K562 (cell line): Measurements from ENCODE around the gene ADRA1B. TPM values are rescaled to one million over a fixed set of nuclear protein-coding genes. Genes with fewer than 3 reads are reported as not detected.

Experiments used
- ATAC-seq: fragments of 200-7000 bp; cut with Tn5 transposase; 3 replicates; pipeline ENCODE4 v1.9.1; 2020; ENCODE audit warnings: moderate library complexity
- BruUV-seq: library from RNA; stranded (reverse); fragments of 400-500 nt; replicated peaks from 2 replicates; lab custom pipeline; 2021; lab: Mats Ljungman, UMichigan
- CTCF ChIA-PET: fragments of 300-600 bp; formaldehyde crosslinking; extraction: SDS; loops from one replicate; lab custom pipeline; 2021; ENCODE audit warnings: low intra/inter-chr PET ratio; lab: Yijun Ruan, JAX
- POLR2A ChIA-PET: fragments of 300-600, 350-650 bp; sonication (Branson Sonifier 250); formaldehyde crosslinking; extraction: SDS; loops from one replicate; lab custom pipeline; 2021; ENCODE audit warnings: antibody characterized with exemption, inconsistent platforms; lab: Yijun Ruan, JAX
- DNase-seq, 4 experiments: peaks; one replicate each; pipeline versions ENCODE4 v3.0.0 to v3.0.0-alpha.2; 2011 to 2018; ENCODE audit warnings: low spot score in 3 of 4, mixed read lengths in 3 of 4; ENCODE audit errors: extremely low read depth in 1 of 4
- FAIRE-seq: peaks from 2 replicates; lab custom pipeline; 2011; peaks lifted over from hg19 to GRCh38; lab: Jason Lieb, UNC
- H2AFZ ChIP-seq: 2 replicates; pipeline ENCODE4 v1.6.0; 2011; ENCODE audit warnings: low read depth, low read length, control low read depth, inconsistent platforms
- H3K27ac ChIP-seq: fragments of 200-600 bp; 3 replicates; pipeline ENCODE4 v1.8.0; 2011; ENCODE audit warnings: low read depth, mild to moderate bottlenecking, control low read depth, inconsistent platforms, low read length, moderate library complexity, mixed read lengths; ENCODE audit errors: extremely low read depth
- H3K27me3 ChIP-seq, 2 experiments: fragments of 300-600 bp in 1 of 2; 2 replicates in 1 of 2; 3 replicates in 1 of 2; pipeline versions ENCODE4 v1.6.0 to v1.8.0; 2011; ENCODE audit warnings: inconsistent platforms in 2 of 2, low read length in 2 of 2, mild to moderate bottlenecking in 1 of 2, mixed read lengths in 1 of 2, moderate library complexity in 1 of 2; ENCODE audit not compliant: control insufficient read depth in 2 of 2, insufficient read depth in 2 of 2
- H3K36me3 ChIP-seq: fragments of 300-600 bp; 3 replicates; pipeline ENCODE4 v1.8.0; 2011; ENCODE audit warnings: mild to moderate bottlenecking, low read length, inconsistent platforms; ENCODE audit not compliant: control insufficient read depth, insufficient read depth
- H3K4me1 ChIP-seq, 2 experiments: fragments of 200-600 bp in 1 of 2; replicated peaks in 1 of 2; 2 replicates in 1 of 2; 3 replicates in 1 of 2; pipeline versions ENCODE4 v1.5.1 to v1.8.0; 2011; ENCODE audit warnings: inconsistent platforms in 2 of 2, low read length in 2 of 2, mild to moderate bottlenecking in 1 of 2, mixed read lengths in 1 of 2, moderate library complexity in 1 of 2; ENCODE audit not compliant: control insufficient read depth in 2 of 2, insufficient read depth in 2 of 2
- H3K4me2 ChIP-seq: 2 replicates; pipeline ENCODE4 v1.6.1; 2011; ENCODE audit warnings: low read length, control low read depth, inconsistent platforms, mixed read lengths; ENCODE audit not compliant: insufficient read depth
- H3K4me3 ChIP-seq: fragments of 200-600 bp; sonication (generic), shearing (Covaris generic); 2 replicates; pipeline ENCODE4 v1.5.1; 2016; ENCODE audit warnings: control low read depth, inconsistent platforms
- H3K79me2 ChIP-seq: fragments of 200-600 bp; 3 replicates; pipeline ENCODE4 v1.8.0; 2011; ENCODE audit warnings: low read length, inconsistent platforms; ENCODE audit not compliant: control insufficient read depth, insufficient read depth
- H3K9ac ChIP-seq, 2 experiments: 2 replicates each; pipeline versions ENCODE4 v1.6.0 to v1.6.1; 2011; ENCODE audit warnings: low read depth in 2 of 2, low read length in 2 of 2, control low read depth in 1 of 2, inconsistent platforms in 1 of 2, mild to moderate bottlenecking in 1 of 2, mixed read lengths in 1 of 2; ENCODE audit not compliant: insufficient read depth in 1 of 2
- H3K9me1 ChIP-seq: one replicate; pipeline ENCODE4 v1.6.0; 2011; ENCODE audit warnings: inconsistent platforms, mild to moderate bottlenecking, low read length, moderate library complexity; ENCODE audit not compliant: control insufficient read depth, insufficient read depth
- H3K9me3 ChIP-seq: replicated peaks from 2 replicates; pipeline ENCODE4 v1.5.1; 2011; ENCODE audit warnings: low read depth, low read length, inconsistent platforms; ENCODE audit not compliant: control insufficient read depth, insufficient read depth
- H4K20me1 ChIP-seq: replicated peaks from 2 replicates; pipeline ENCODE4 v1.6.1; 2011; ENCODE audit warnings: low read length, inconsistent platforms, mixed read lengths; ENCODE audit not compliant: control insufficient read depth, insufficient read depth
- C11orf30 ChIP-seq: fragments of 450-650 bp; IDR thresholded peaks from 2 replicates; pipeline ENCODE4 v1.6.1; 2016; ENCODE audit warnings: low read depth, mild to moderate bottlenecking
- MAFF ChIP-seq: IDR thresholded peaks from 2 replicates; pipeline ENCODE4 v1.6.1; 2012; ENCODE audit warnings: low read length, improper control_type of control experiment
- MAFG ChIP-seq: fragments of 450-650 bp; conservative IDR thresholded peaks from 2 replicates; pipeline ENCODE4 v1.6.1; 2016; ENCODE audit warnings: missing genetic modification characterization, missing compliant biosample characterization
- NR1H2 ChIP-seq: sonication (generic); formaldehyde crosslinking; IDR thresholded peaks from 2 replicates; pipeline ENCODE4 v1.4.0; 2020; ENCODE audit warnings: mild to moderate bottlenecking, missing genetic modification reagents
- ZNF316 ChIP-seq: fragments of 450-650 bp; IDR thresholded peaks from 2 replicates; pipeline ENCODE4 v1.6.1; 2016
- WGBS: fragments of 100-300 bp; shearing (Covaris generic); methylation state at CpG from one replicate; pipeline ENCODE4 v1.1.6; 2016; ENCODE audit warnings: low coverage, mixed read lengths; ENCODE audit not compliant: insufficient coverage; ENCODE audit errors: missing lambda C conversion rate; 5-methylcytosine and 5-hydroxymethylcytosine counted together
- in situ Hi-C: fragments of 300-500 bp; cut with MboI; formaldehyde crosslinking; loops from 4 replicates; pipeline ENCODE4 v1.15.0; 2018; ENCODE audit warnings: inconsistent platforms, mixed read lengths
- intact Hi-C: fragments of 100-400 bp; cut with micrococcal nuclease; formaldehyde crosslinking; loops from 2 replicates; pipeline ENCODE4 v1.14.2; 2022
- polyA plus RNA-seq, 8 experiments: library from polyadenylated mRNA; depleted of rRNA in 4 of 8; stranded (reverse) in 5 of 8; unstranded in 3 of 8; fragments of >200 nt; fragmentation: Nextera tagmentation in 2 of 8; fragmentation: Illumina TruSeq in 1 of 8; extraction: Ambion mirVana in 2 of 8; extraction: Trizol in 1 of 8; gene quantifications; 2 replicates each; pipeline versions ENCODE4 v1.2.1 to v1.2.3, GENCODE V29; 2011 to 2014; ENCODE audit warnings: inconsistent platforms in 1 of 8, missing spikeins in 1 of 8
- total RNA-seq, 7 experiments: library from RNA; depleted of rRNA in 6 of 7; stranded (reverse); fragments of >200 nt in 6 of 7; fragmentation: Illumina TruSeq in 2 of 7; extraction: Trizol in 2 of 7; gene quantifications; 2 replicates each; pipeline versions ENCODE4 v1.2.1 to v1.2.3, GENCODE V29; 2011 to 2021; ENCODE audit warnings: low replicate concordance in 1 of 7
- TF ChIP-seq, protein P1 (sequence below): sonication (generic); formaldehyde crosslinking; IDR thresholded peaks from 2 replicates; pipeline ENCODE4 v1.8.0; 2023; ENCODE audit warnings: mild to moderate bottlenecking, missing genetic modification reagents

ADRA1B gene
- total and polyA plus RNA-seq, 9 of the 15 experiments (the other 6 are each of a cell fraction or from before 2014, with no cell fraction given): not detected

DNA sequence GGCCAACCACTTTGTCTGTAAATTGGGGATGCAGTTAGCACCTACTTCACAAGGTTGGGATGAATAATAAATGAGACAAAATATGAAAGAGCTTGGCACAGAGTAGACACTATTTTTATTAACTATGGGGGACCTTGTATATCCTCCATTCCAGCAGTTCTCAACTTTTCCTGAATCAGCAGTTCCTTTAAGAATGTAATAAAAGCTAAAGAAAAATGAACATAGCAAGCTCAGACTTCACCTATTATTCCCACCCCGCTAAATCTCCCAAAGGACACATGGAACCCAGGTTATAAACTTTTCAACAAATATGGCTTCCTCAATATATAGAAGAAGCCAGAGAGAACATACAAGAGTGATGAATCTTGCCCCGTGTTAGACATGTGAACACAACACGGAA is 60.6 kb downstream of the ADRA1B start:
- Histone ChIP-seq H2AFZ (no peak overlapping the region), H3K9ac (no peak overlapping the region), H3K27ac (no peak overlapping the region), H3K36me3 (no peaks in the 10 kb centered on the region), H3K4me3 (no peak overlapping the region), H3K4me2 (no peak overlapping the region), H3K9me1 (no peaks in the 10 kb centered on the region), H3K79me2 (no peaks in the 10 kb centered on the region), H4K20me1 (no peaks in the 10 kb centered on the region), H3K9me3 (no peaks in the 10 kb centered on the region), H3K4me1 (peaks cover 0 to 3% of the 10 kb centered on the region in 2 experiments; a peak in 1 of 5 replicates), H3K27me3 (peaks cover 16 to 38% of the 10 kb centered on the region in 2 experiments)
- ATAC-seq (no peak), FAIRE-seq (no peak), DNase-seq (no peak)
- ChIA-PET POLR2A (no interaction called here), CTCF (no interaction called here)
- intact Hi-C loops (no loop called here), in situ Hi-C loops (loop anchor here (10.0 to 25.0 kb wide), 2 partner anchors 532 to 815 kb away; no protein-coding TSS in a partner anchor)
- TF ChIP-seq, protein P1, sequence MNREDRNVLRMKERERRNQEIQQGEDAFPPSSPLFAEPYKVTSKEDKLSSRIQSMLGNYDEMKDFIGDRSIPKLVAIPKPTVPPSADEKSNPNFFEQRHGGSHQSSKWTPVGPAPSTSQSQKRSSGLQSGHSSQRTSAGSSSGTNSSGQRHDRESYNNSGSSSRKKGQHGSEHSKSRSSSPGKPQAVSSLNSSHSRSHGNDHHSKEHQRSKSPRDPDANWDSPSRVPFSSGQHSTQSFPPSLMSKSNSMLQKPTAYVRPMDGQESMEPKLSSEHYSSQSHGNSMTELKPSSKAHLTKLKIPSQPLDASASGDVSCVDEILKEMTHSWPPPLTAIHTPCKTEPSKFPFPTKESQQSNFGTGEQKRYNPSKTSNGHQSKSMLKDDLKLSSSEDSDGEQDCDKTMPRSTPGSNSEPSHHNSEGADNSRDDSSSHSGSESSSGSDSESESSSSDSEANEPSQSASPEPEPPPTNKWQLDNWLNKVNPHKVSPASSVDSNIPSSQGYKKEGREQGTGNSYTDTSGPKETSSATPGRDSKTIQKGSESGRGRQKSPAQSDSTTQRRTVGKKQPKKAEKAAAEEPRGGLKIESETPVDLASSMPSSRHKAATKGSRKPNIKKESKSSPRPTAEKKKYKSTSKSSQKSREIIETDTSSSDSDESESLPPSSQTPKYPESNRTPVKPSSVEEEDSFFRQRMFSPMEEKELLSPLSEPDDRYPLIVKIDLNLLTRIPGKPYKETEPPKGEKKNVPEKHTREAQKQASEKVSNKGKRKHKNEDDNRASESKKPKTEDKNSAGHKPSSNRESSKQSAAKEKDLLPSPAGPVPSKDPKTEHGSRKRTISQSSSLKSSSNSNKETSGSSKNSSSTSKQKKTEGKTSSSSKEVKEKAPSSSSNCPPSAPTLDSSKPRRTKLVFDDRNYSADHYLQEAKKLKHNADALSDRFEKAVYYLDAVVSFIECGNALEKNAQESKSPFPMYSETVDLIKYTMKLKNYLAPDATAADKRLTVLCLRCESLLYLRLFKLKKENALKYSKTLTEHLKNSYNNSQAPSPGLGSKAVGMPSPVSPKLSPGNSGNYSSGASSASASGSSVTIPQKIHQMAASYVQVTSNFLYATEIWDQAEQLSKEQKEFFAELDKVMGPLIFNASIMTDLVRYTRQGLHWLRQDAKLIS: no peak
- TF ChIP-seq MAFG (peak; percentile 31), MAFF (peak; percentile 36), NR1H2 (no peak), ZNF316 (peak; percentile 54; the same call in 1 of the 2 replicates), C11orf30 (peak; percentile 41; the same call in 1 of the 2 replicates)
- WGBS: 0% methylated on average over 3 of the region's 3 CpGs
- no TSS peak for BruUV-seq
